Measurements from ENCODE around the gene GAS6.

DNA sequence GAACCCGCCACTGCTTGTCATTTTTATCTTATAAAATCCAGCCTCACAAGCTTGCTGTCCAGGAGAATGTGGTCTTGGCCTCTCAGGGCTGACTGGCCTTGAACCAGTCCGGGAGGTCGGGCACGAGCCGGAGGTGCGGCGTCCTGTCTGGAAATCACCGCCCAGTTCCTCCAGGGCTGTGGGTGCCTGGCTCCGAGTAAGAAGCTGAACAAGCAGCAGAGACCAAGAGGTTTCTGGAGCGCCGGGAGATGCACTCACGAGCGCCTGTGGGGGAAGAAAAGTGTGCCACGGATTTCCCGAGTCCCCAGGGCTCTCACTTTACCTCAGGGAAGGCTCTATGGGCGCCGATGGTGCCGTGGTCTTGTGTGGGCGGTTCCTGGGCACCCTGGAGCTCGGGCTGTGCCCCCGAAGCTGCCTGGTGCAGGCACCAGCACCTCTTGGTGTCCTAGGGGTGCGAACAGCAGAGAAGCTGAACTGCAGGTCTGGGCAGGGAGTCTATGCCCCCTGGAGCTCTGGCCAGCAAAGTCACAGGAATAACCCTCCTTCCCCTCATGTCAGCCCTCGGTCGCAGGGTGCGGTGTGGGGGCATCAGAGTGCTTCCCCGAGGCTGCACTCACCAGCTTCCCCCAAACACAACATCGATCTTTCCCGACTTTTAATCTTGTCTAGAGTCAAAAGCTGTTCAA is 50.0 kb downstream of the GAS6 start:
- TF ChIP-seq FOXM1 (IDR thresholded peaks at IDR 0.05; ENCODE audit: borderline replicate concordance) = no peak
- TF ChIP-seq FOXK2 (IDR thresholded peaks at IDR 0.05) = no peak
- TF ChIP-seq SP1 (IDR thresholded peaks at IDR 0.05) = no peak
- no peak for TF ChIP-seq BHLHE40 (IDR thresholded peaks at IDR 0.05; ENCODE audit: borderline replicate concordance)
